HG03558 (cell line): ENCODE results near the gene CCDC33.

Experiments
- ATAC-seq: cut with Tn5 transposase; IDR thresholded peaks from one replicate; pipeline ENCODE4 v1.9.1; 2021; ENCODE audit warnings: moderate number of reproducible peaks; ENCODE audit not compliant: unreplicated experiment; ENCODE audit errors: extremely low read depth

CCDC33 gene

GRCh38 chr15:74235962-74236361 is at the start of gene CCDC33:
CCDC33 (plus strand) TSS chr15:74236326; CDS start chr15:74236720, 394 bp downstream.
- no peak for ATAC-seq

DNA sequence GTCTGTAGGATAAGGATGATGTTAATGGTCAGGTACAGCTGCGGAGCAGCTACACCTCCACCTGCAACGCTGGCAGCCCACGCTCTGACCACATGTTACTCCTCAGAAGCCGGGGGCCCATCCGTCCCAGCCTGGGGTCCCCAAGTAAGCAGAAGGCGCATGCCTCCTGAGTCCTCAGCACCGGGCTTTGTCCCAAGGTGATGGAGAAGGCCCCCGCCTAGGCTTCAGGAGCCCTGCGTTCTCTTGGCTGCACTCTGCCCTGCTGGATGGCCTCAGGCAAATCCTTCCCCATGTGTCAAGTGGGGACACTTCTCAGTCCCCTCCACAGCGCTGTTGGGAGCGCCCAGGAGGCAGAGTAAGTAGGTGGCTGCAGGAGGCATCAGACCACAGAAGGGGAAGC is 47.9 kb upstream of the CCDC33 start:
- ATAC-seq = no peak

DNA sequence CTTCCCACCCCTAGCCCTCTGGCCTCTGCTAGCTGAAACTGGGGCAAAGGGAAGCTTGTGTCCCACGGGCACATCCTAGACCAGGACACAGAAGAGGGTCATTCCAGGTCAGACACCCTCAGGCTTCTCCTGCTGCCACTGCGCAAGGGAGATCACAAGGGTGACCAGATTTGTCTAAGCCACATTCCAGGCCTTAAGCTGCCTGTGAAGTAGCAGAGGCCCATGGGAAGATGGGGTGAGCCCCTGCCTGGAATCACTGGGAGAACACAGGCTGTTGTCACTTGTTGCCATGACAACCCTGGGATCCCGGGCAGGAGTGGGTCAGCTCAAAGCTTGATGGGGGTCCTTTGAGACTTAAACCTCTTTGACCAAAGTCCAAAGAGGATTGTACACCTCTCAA is 44.3 kb upstream of the CCDC33 start:
- no peak for ATAC-seq

DNA sequence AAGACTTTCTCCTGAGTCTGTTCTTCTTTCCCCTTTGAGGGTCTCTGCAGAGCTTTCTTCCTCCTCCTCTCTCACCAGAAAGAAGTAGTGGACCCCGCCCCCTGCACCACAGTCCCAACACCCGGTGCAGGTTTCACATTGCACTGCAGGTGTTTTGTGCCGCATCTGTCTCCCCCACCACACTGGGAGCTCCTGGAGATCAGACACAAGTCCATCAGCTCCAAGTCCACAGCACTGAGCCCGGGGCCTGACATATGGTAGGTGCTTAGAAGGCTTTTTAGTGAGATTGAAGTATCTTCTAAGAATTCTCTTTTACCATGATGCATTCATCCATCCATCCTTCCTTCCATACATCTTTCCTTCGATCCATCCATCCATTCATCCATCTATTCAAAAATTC is 43.4 kb upstream of the CCDC33 start:
- no peak for ATAC-seq

GRCh38 chr15:74193299-74193718 is 42.8 kb upstream of the CCDC33 start:
- ATAC-seq = no peak

GRCh38 chr15:74193905-74194304 is 42.2 kb upstream of the CCDC33 start:
- ATAC-seq = no peak

DNA sequence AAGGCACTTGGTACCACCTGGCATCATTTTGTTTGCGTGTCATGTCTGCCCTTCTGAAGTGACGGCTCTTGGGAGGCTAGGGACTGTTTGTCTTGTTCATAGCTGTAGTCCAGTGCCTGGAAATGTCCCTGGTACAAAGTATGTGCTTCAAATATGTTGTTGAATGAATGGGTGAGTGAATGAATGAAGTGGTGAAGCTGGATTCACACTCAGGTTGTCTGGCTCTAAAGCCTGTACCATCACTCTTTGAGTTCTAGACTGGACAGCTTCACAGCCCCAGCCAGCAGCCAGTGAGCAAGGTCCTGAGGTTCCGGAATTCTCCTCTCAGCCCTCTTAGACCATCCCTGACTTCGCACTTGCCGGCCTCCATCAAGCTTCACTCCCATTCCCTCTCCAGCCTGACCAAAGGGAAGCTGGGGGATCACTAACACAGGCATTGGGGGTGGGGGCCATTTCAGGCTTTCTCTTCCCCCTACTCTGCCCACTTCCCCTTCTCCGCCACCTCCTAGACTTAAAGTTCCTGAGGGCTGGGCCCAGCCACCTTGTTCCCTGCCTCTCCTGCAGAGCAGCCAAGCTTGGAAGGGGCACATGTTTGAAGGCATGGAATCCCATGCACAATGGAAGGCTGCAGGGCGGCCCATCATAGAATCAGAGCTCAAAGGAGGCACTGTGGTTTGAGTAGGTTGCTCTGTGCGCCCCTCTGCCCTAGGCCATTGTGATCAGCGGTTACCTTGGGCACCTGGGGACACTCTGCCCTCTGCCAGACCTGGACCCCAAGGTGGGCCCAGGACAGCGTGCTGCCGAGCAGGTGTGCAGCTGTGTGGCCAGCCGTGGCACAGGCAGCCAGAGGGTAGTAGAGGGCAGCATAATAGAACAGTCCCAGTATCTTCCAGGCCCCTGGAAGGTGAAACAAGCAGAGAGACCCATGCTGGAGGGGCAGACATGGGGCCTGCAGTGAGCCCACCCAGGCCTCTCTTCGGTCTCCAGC is 41.3 kb upstream of the CCDC33 start:
- ATAC-seq = no peak

- no peak for ATAC-seq
Observed at GRCh38 chr15:74196175-74196574, 40.0 kb upstream of the CCDC33 start.

- no peak for ATAC-seq
Observed at GRCh38 chr15:74197176-74197965, 38.8 kb upstream of the CCDC33 start.

GRCh38 chr15:74199297-74199652 is 36.9 kb upstream of the CCDC33 start:
- ATAC-seq = no peak

DNA sequence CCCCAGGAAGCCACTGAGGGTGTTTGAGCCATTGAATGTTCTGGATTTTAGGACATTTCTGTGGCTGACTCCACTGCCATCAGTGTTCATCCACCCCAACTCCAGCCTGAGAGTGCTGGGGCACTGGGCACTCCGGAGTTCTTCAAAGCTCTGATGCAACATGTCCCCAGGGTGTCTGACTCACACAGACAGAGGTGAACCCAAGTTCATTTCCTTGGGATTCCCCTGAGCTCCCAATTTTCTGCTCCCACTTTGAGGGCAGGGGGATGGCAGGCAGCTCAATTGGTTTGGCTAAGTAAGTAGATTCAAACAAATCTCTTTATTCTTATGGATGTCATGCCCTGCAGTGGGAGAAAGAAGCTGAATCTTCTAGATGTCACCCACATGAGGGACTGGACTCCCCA is 35.7 kb upstream of the CCDC33 start:
- ATAC-seq = no peak

DNA sequence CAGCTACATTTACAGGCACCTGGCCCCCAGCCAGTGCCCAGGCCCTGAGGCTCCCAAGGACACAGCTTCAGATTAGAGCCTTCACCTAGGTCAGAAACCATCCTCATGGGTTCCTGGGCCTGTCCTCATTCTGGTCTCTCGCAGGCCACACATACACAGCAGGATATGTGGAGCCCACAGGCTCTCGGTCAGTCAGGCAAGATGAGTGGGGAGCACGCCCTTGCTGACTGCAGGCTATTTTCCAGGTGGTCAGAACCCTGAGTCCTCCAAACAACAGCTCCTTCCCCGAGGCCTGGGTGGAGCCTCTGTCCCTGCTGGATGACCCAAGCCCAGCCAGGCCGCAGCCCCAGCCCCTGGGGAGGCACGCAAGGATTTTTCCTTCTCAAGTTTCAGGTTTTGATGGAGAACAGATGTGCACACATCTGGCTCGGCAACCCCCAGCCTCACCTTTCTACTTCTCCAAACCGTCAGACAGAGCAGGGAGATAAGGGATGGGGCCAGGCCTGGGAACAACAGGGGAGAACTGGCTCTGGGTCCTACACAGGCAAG is 35.2 kb upstream of the CCDC33 start:
- ATAC-seq = no peak

DNA sequence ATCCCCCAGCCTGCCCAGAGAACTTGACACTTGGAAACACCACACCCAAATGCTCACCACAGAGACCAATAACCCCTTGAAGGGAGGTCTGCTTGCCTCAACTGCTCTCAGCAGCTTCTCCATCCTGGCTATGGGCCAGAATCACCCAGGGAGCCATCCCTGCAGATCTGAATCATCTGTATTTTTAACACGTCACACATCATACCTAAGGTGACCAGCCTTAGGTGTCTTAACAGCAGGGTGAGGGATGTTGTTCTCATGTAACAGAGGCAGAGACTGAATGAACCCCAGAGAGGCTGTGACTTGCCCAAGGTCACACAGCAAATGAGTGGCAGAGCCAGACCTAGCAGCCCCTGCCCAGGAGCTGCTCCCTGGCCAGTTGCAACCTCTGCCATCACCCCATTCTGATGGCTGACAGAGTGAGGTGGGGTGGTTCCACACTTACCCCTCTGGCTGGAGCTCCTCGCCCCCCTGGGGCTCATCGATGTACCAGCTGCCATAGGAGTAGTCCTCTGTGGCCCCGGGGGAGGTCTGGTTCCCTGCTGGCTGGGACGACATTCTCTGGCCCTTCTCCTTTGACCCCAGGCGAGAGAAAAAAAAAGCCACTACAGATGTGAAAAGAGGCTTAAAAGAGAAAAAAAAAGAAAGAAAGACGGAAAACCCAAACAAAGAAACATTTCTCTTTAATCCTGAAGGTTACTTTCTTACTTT is 34.3 kb upstream of the CCDC33 start:
- no peak for ATAC-seq

DNA sequence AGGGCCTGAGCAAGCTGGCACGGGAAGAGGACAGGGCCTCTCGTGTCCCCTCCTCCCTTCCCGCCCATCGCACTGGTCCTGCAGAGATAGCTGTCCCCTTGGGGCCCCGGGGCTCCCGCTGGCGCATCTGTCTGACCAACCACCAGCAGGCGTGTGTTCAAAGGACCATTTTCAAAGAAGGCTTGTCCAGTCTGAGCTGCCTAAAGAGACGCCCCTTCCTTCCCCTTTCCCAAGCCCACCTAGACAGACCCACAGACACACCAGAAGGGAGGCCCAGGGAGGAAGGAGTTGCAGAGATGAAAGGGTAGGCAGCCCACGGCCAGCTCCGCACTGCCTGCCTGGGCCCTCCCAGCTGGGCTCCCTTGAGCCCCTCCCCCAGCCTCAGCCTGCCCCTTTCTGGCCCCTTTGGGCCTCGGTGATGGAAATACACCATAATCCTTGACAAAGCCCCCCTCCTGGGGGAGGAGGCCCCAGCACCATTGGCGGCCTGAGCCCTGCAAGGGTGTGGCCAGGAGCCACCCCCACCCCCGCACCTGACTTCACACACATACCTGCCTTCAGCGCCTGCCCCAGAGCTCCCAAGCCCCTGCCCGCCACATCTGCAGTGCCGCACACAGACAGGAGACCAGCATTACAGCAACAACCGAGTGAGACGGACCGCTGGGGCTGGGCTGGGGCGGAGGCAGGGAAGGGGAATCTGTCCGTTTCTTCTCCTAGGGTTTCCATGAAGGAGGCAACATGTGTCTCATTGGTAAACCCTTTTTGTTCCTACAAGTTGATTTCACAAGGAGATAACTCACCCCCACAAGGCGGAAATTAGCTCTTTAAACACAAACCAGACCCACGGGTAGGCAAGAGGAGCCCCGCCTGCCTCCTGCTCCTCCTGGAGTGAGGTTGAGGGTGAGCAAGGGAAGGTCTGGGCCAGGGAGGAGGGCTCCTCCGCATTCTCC is 33.4 kb upstream of the CCDC33 start, which contains the start of gene STRA6:
Gene STRA6, minus strand, starts transcription at position 336 of the 950 bp plus-strand sequence. CDS start 520 bp downstream, outside the sequence.
- no peak for ATAC-seq

DNA sequence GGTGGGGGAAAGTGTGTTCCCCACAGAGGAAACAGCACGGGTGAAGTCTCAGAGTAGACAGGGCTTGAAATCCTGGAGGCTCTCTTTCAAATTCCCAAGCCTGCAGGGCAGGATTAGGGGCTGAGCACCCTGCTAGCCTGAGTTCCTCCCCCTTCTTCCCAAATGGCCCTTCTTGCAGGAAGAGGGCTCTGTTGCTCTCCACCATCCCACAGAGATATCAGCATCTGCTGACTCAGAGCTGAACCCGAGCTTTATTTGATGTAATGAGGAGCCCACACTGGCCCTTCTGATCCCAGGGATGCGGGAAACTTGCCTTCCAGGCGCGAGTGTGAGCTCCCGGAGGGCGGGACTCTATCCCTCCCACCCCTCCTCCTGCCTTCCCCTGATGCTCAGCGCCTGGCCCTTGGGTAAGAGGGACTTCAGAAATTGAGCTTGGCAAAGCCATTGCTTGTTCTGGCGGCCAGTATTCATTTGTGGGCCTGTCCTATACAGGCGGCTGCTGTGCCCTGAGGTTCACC is 32.2 kb upstream of the CCDC33 start:
- no peak for ATAC-seq

DNA sequence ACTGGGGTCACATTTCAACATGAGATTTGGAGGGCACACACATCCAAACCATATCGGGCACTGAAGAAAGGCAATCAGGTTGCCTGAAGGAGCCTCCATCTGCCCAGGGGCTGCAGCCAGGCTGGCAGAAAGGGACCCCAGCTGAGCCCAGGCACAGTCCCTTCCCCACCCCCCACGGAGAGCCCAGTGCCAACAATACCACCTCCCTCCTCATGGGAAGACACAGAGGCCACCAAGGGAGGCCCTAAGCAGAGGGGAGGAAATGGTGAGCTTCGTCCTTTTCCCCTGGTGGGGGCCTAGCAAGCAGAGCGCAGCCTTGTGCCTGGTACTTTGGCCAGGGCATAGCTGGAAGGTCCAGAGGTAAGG is 30.6 kb upstream of the CCDC33 start:
- no peak for ATAC-seq

GRCh38 chr15:74206801-74207281 is 29.3 kb upstream of the CCDC33 start:
- ATAC-seq = no peak

DNA sequence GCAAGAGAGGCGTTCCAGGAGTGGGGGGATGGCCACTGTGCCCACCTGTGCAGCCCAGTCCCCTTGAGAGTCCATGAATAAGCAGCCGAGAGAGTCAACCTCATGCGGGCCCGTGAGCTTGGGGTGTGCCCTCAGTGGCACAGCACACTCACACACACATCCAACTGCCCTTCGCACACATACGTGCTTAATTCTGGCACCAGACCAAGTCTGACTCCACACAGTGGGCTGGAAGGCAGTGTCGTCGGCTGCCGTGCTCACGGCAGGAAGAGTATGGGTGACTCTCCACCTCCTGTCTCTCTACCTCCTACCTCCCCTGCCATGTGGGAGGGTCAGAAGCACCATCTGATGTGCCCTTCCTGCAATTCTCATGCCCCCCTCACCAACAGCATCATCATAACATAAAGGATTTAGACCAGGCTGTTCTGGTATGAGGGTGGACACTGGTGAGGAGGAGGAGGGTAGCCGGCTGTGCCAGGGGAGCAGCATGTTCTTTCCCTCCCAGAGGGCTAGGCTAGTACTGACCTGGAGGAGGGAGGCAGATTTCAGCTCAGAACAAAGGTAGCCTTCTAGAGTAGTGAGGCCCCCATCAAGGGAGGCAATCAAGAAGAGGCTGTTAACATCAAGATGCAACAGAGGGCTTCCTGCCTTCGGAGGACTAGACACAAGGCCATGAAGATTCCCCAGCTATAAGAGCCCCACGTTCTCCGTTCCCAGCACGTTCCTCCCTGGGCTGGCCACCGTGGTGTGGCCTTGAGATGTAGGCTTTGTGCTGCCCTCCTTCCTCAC is 28.3 kb upstream of the CCDC33 start:
- ATAC-seq = no peak
